ENCODE data around the gene RANBP3.
"Not testable (repeated sequence)": the region's sequence is repeated elsewhere in the genome, so short reads cannot be mapped to it uniquely, and the experiment has no call there.

The RANBP3 gene, protein sequence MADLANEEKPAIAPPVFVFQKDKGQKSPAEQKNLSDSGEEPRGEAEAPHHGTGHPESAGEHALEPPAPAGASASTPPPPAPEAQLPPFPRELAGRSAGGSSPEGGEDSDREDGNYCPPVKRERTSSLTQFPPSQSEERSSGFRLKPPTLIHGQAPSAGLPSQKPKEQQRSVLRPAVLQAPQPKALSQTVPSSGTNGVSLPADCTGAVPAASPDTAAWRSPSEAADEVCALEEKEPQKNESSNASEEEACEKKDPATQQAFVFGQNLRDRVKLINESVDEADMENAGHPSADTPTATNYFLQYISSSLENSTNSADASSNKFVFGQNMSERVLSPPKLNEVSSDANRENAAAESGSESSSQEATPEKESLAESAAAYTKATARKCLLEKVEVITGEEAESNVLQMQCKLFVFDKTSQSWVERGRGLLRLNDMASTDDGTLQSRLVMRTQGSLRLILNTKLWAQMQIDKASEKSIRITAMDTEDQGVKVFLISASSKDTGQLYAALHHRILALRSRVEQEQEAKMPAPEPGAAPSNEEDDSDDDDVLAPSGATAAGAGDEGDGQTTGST

DNA sequence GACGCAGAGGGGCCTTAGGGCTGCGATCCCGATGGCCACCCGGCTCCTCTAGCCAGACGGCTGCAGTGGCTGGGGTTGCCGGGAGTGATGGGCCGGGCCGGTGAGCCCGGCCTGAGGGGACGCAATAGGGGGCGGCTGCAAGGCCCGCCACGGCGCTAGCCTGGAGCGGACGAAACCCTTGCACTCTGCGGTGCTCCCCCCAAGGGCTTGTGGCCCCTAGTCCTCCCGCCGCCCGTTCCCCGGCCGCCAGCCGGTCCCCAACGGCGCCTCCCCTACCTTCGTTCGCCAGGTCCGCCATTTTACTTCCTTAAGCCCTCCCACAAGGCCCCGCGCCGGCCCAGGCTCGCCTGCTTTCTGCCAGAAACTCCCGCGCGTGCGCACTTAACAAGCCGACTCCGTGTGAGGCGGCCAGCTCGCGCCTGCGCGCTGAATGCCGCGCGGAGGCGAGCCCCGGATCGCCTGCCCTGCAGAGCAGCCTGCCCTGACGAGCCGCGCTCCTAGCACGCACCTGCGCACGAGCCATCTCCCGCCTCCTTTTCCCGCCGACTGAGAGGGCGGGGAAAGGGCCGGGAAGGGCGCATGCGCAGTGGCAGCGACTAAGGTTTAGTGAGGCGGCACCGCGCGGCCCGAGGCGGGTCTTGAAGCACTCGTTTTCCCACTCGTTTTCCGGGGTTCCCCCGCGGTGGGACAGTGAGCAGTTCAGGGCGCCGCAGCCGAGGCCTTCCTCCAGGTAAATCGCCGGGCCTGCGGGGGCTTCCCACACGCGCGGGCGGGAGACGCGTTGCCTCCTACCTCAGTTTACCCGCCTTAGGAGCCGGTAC, at the start of gene RANBP3:
TSS of gene RANBP3 (minus strand) at position 356 of the 821 bp plus-strand sequence. CDS start at position 298, 58 bp downstream.
- peak within 1 kb of the TSS; percentile 39 for H3K4me3 ChIP-seq (ENCODE audit: low read length)
- H3K4me1 ChIP-seq (ENCODE audit: control insufficient read depth, insufficient read depth, low read length): peaks cover 39% of the 10 kb centered on the region
- no peaks in the 10 kb centered on the region for H3K27me3 ChIP-seq (ENCODE audit: control insufficient read depth, insufficient read depth, low read length)
- no peaks in the 10 kb centered on the region for H3K36me3 ChIP-seq (ENCODE audit: control insufficient read depth, insufficient read depth, low read length)
- H3K9ac ChIP-seq (ENCODE audit: low read length): peak within 1 kb of the TSS; percentile 84
- no peaks in the 10 kb centered on the region for H3K9me3 ChIP-seq (ENCODE audit: control insufficient read depth, low read length)

DNA sequence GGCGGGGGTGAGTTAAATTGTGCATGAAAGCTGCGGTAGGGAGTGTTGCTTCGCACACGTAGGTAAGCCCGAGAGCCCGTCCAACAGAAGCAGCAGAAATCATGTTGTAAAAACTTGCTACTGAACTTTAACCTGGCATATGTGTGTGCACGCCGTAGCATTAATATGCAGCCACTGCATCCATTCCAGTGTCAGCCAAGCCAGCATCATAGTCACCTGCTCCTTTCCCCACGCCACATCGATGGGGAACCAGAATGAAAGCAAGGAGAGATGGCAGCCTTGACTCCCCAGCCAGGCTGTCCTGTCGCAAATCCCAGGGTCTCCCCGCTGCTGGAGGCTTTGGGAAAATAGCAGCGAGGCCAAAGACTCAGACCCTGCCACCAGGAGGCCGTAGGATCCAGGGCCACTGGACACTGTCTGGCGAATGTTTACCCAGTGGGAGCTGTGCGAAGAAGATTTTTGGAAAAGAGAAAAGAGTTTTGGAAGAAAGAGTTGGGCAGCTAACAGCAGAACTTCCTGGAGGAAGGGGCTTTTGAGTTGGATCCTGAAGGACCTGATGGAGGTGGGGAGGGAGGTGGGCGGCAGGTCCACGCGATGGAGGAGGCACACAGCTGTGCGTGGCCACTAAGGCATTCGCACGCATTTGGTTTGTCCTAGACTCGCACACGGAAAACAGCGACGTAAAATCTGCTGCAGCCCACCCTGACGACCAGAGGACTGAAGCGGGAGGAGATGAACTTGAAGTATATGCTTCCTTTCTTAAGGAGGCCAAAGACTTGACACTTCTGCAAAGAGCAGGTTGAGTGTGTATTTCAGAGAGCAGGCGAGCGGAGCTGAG, 48.7 kb upstream of the RANBP3 start:
- Histone ChIP-seq H3K9ac (ENCODE audit: low read length) (no peak overlapping the region), H3K4me3 (ENCODE audit: low read length) (no peak overlapping the region), H3K36me3 (ENCODE audit: control insufficient read depth, insufficient read depth, low read length) (peaks cover 4% of the 10 kb centered on the region), H3K27me3 (ENCODE audit: control insufficient read depth, insufficient read depth, low read length) (no peaks in the 10 kb centered on the region), H3K4me1 (ENCODE audit: control insufficient read depth, insufficient read depth, low read length) (peaks cover 3% of the 10 kb centered on the region), H3K9me3 (ENCODE audit: control insufficient read depth, low read length) (no peaks in the 10 kb centered on the region)

DNA sequence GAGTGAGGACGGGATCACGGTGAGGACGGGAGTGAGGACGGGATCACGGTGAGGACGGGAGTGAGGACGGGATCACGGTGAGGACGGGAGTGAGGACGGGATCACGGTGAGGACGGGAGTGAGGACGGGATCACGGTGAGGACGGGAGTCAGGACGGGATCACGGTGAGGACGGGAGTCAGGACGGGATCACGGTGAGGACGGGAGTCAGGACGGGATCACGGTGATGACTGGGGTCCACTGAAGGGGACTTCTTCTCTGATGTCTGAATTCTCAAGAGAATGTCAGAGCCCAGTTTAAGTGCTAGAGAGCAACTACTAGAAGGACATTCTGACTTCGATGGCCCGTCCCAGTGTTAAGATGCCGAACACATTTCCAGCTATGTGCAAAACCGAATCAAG, 46.8 kb upstream of the RANBP3 start:
- H3K9ac ChIP-seq (ENCODE audit: low read length); H3K27me3 ChIP-seq (ENCODE audit: control insufficient read depth, insufficient read depth, low read length); H3K36me3 ChIP-seq (ENCODE audit: control insufficient read depth, insufficient read depth, low read length); H3K4me3 ChIP-seq (ENCODE audit: low read length); H3K9me3 ChIP-seq (ENCODE audit: control insufficient read depth, low read length): not testable (repeated sequence)
- H3K4me1 ChIP-seq (ENCODE audit: control insufficient read depth, insufficient read depth, low read length): peaks cover 19% of the 10 kb centered on the region

DNA sequence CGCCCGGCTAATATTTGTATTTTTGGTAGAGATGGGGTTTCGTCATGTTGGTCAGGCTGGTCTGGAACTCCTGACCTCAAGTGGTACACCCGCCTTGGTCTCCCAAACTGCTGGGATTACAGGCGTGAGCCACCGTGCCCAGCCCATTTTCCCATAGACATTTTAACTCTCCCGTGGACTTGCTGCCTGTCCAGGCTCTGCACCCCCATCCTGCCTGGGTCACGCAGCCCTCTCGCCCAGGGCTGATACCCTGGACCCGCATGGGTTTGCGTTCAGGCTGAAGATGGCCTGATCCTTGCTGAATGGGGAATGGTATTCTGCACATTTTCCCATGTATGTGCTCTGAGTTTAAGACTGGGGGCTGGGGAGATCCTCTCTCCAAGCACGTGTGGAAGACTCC, 46.0 kb upstream of the RANBP3 start:
- Histone ChIP-seq H3K9ac (ENCODE audit: low read length) (no peak overlapping the region), H3K27me3 (ENCODE audit: control insufficient read depth, insufficient read depth, low read length) (no peaks in the 10 kb centered on the region), H3K4me3 (ENCODE audit: low read length) (no peak overlapping the region), H3K9me3 (ENCODE audit: control insufficient read depth, low read length) (no peaks in the 10 kb centered on the region), H3K36me3 (ENCODE audit: control insufficient read depth, insufficient read depth, low read length) (peaks cover 4% of the 10 kb centered on the region), H3K4me1 (ENCODE audit: control insufficient read depth, insufficient read depth, low read length) (peaks cover 20% of the 10 kb centered on the region)

DNA sequence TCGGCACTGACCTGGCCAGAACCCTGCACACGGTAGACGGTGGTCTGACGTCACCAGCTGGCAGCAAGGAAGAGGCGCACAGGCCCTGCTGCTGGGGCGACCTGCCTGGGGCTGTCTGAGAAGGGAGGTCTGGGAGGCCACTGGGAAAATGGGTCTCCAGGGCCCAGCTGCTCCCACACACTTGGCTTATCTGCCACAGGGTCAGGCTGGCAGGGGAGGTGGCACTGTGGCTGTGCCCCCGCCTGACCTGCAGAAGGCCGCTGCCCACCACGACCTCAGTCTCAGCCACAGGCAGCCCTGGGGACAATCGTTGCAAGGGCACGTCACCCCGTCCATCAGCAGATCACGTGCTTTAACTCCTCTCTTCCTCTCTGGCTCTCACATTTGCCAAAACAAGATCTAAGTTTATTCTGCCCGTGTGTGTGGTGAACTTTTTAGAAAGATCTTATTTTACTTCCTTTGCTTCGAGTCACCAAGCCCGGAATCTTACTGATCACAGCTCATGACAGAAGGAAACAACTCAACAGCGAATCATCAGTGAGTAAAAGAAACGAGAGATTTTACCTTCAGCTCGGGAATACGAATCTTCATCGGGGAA, 45.2 kb upstream of the RANBP3 start:
- no peaks in the 10 kb centered on the region for H3K9me3 ChIP-seq (ENCODE audit: control insufficient read depth, low read length)
- H3K36me3 ChIP-seq (ENCODE audit: control insufficient read depth, insufficient read depth, low read length): peaks cover 4% of the 10 kb centered on the region
- peaks cover 20% of the 10 kb centered on the region for H3K4me1 ChIP-seq (ENCODE audit: control insufficient read depth, insufficient read depth, low read length)
- H3K9ac ChIP-seq (ENCODE audit: low read length): no peak overlapping the region
- no peak overlapping the region for H3K4me3 ChIP-seq (ENCODE audit: low read length)
- no peaks in the 10 kb centered on the region for H3K27me3 ChIP-seq (ENCODE audit: control insufficient read depth, insufficient read depth, low read length)

DNA sequence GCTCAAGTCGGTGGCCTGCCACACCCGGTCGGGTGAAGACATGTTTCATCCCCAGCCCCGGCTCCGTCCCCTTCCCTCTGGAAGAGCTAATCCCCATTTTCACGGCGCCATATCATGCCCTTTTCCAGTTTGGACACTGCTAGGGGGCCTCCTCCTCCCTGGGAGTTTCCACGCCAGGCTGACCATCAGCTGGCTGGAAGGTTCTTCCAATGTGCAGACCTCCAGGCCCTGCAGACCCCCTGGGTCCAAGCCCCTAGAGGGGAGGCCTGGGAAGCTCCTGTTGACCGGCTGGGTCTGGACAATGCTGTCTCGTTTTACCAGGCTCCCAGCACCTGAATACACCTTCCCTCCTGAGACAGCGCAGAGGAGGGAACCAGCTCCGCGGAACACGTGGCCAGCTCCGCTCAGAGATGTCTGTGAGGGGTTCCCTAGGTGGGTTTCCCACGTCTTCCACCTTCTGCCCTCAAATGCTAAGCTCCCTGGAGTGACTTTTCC, 44.7 kb upstream of the RANBP3 start:
- peaks cover 4% of the 10 kb centered on the region for H3K36me3 ChIP-seq (ENCODE audit: control insufficient read depth, insufficient read depth, low read length)
- no peaks in the 10 kb centered on the region for H3K9me3 ChIP-seq (ENCODE audit: control insufficient read depth, low read length)
- peaks cover 20% of the 10 kb centered on the region for H3K4me1 ChIP-seq (ENCODE audit: control insufficient read depth, insufficient read depth, low read length)
- no peaks in the 10 kb centered on the region for H3K27me3 ChIP-seq (ENCODE audit: control insufficient read depth, insufficient read depth, low read length)
- H3K9ac ChIP-seq (ENCODE audit: low read length): no peak overlapping the region
- no peak overlapping the region for H3K4me3 ChIP-seq (ENCODE audit: low read length)

DNA sequence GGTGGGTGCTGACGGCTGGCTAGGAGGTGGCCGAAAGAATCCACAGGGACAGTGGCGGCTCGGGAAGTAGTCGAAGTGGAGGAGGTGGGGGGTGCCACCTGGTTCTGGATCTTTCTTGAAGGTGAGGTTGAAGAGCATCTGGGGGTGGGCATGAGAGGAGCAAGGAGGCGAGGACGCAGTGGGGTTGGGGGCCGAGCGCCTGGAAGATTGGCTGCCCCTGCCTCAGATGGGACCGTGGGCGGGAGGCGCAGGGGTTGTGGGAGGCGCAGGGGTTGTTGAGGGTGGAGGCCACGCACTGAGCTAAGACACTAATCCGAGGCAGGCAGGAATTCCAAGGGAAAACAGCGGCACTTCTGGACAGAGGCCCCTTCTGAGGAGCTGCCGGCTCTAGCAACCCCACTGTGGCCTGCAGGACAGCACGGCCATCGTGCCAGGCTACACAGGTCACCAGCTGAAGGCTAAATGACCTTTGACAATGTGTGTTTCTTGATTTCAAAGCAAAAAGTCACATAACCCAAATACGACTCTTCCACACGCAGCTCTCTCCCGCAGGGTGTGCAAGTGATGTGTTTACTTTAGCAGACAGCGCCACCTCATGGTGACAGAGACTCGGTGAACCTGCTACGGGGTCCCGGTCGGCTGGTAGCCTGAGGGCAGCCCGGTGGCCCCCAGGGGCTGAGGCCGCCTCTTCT, 44.1 kb upstream of the RANBP3 start:
- H3K9ac ChIP-seq (ENCODE audit: low read length): no peak overlapping the region
- no peaks in the 10 kb centered on the region for H3K36me3 ChIP-seq (ENCODE audit: control insufficient read depth, insufficient read depth, low read length)

DNA sequence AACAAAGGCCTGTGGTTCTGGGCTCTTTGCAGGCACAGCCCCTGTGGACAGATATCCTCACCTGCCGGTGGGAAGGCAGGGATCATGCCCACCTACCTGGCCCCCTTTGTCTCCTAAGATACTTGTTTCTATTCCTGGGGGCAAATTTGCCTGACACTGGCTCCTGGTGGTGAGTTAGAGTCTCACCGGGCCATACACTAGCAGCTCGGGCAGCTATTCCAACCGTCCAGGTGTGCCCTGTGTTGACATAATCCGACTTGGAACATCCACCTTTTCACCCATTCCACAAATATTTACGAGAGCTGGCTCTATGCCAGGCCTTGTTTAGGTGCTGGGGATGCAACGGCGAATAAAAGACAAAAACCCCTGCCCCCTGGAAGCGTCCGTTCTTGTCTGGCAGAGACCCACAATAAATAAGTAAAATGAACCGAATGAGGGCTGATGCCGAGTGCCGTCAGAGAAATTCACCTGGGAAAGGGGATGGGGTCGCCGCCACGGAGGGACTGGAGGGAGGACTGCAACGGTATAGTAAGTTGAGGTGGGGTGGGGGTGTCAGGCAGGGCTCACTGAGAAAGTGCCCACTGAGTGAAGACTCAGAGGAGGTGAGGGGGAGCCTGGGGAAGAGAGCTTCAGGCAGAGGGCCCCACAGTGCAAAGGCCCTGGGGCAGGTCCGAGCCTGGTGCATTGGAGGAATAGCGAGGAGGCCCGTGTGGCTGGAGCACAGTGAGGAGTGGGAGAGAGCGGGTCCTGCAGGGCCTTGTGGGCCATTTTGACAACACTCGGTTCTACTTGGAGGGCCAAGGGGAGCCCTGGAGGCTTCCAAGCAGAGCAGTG, 43.2 kb upstream of the RANBP3 start:
- Histone ChIP-seq H3K4me3 (ENCODE audit: low read length) (no peak overlapping the region), H3K4me1 (ENCODE audit: control insufficient read depth, insufficient read depth, low read length) (peaks cover 20% of the 10 kb centered on the region)

More for the DNA sequence above, 44.1 kb upstream of the RANBP3 start:
- Histone ChIP-seq H3K4me1 (ENCODE audit: control insufficient read depth, insufficient read depth, low read length) (peaks cover 20% of the 10 kb centered on the region), H3K27me3 (ENCODE audit: control insufficient read depth, insufficient read depth, low read length) (no peaks in the 10 kb centered on the region), H3K4me3 (ENCODE audit: low read length) (no peak overlapping the region), H3K9me3 (ENCODE audit: control insufficient read depth, low read length) (no peaks in the 10 kb centered on the region)

DNA sequence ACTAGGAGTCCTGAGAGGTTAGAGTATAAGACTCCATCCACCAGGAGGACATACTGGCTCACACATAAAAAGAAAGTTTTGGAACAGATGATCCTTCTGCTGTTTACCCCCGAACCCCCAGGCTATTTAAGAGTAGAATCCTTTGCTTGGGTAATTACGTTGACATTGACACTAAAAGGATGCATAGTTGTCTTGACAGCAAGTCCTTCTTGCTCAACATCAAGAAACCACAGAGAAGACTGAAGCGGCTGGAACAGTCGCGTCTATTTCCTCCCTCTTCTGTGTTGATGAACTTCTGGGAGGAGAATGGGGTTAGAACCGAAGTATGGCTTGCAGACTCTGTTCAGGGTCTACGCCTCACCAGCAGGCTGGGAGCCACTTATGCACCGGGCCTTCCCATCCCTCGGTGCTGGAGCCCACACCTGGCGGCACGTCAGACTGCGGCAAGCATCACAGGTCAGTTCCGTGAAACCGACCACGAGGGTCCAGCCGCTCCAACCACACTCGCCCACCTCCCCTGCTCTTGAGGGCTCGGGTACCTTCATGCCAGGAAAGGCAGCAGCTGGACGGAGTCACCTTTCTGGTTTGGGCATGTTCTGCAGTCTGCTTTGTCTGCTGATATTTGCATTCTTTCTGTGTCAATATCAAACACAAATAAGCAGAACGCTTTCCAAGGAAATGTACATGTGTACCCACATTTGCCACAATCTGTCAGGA, 42.4 kb upstream of the RANBP3 start:
- Histone ChIP-seq H3K9me3 (ENCODE audit: control insufficient read depth, low read length) (no peaks in the 10 kb centered on the region), H3K27me3 (ENCODE audit: control insufficient read depth, insufficient read depth, low read length) (no peaks in the 10 kb centered on the region), H3K4me3 (ENCODE audit: low read length) (no peak overlapping the region), H3K4me1 (ENCODE audit: control insufficient read depth, insufficient read depth, low read length) (peaks cover 20% of the 10 kb centered on the region), H3K9ac (ENCODE audit: low read length) (no peak overlapping the region), H3K36me3 (ENCODE audit: control insufficient read depth, insufficient read depth, low read length) (no peaks in the 10 kb centered on the region)

More for the DNA sequence above, 43.2 kb upstream of the RANBP3 start:
- Histone ChIP-seq H3K9me3 (ENCODE audit: control insufficient read depth, low read length) (no peaks in the 10 kb centered on the region), H3K9ac (ENCODE audit: low read length) (no peak overlapping the region), H3K36me3 (ENCODE audit: control insufficient read depth, insufficient read depth, low read length) (no peaks in the 10 kb centered on the region), H3K27me3 (ENCODE audit: control insufficient read depth, insufficient read depth, low read length) (no peaks in the 10 kb centered on the region)

DNA sequence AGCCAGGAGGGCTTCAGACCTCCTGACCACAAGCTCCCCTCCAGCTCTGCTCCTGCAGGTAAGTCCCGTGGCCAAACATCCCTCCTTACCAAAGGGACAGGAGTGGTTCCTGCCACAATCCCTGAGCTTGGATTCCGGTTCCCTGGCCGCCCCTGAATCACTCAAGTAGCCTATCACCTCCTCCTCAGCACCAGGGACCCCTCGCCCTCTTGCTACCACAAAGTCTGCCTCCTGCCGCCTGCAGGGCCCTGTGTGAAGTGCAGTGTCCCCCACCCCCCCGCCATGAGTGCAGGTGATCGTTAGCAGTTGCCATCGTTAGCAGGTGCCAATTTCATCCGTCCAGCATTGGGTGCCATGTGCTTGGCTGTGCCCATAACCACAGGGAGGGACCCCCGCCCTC, 40.8 kb upstream of the RANBP3 start:
- H3K9me3 ChIP-seq (ENCODE audit: control insufficient read depth, low read length): no peaks in the 10 kb centered on the region
- H3K27me3 ChIP-seq (ENCODE audit: control insufficient read depth, insufficient read depth, low read length): no peaks in the 10 kb centered on the region
- no peaks in the 10 kb centered on the region for H3K36me3 ChIP-seq (ENCODE audit: control insufficient read depth, insufficient read depth, low read length)
- no peak overlapping the region for H3K9ac ChIP-seq (ENCODE audit: low read length)
- H3K4me3 ChIP-seq (ENCODE audit: low read length): no peak overlapping the region
- H3K4me1 ChIP-seq (ENCODE audit: control insufficient read depth, insufficient read depth, low read length): peaks cover 20% of the 10 kb centered on the region
